ENCODE measurements around the gene EVI5L. TPM values are rescaled to one million over a fixed set of nuclear protein-coding genes. Genes with fewer than 3 reads are reported as not detected.
A peak's percentile ranks its signal among the peaks of the same experiment; 100 is the strongest.

Gene EVI5L
- total and polyA plus RNA-seq, 2 of the 8 experiments (the other 6 are each of a cell fraction or from before 2014, with no cell fraction given), result 7.2 to 11.0 TPM

GRCh38 chr19:7856109-7856591 lies 26.1 kb downstream of the EVI5L start:
- Histone ChIP-seq H3K27ac (ENCODE audit: low read depth, low read length) (no peak overlapping the region), H3K79me1 (ENCODE audit: low read depth, low read length) (no peaks in the 10 kb centered on the region), H4K20me1 (replicated peaks in 1 of 2; ENCODE audit: control insufficient read depth in 1 of 2, insufficient read depth in 2 of 2, low read length in 2 of 2) (peaks cover 0 to 4% of the 10 kb centered on the region in 2 experiments), H3K14ac (ENCODE audit: insufficient read length) (no peak overlapping the region), H2AK5ac (ENCODE audit: low read depth, low read length) (no peak overlapping the region), H3K9me3 (ENCODE audit: insufficient read depth in 2 of 2, low read depth in 1 of 2, low read length in 1 of 2) (no peaks in the 10 kb centered on the region), H3K4me1 (replicated peaks in 1 of 4; ENCODE audit: control insufficient read depth in 3 of 4, insufficient read depth in 4 of 4, low read length in 3 of 4) (peaks cover 4 to 17% (median 10%) of the 10 kb centered on the region in 4 experiments; a peak in 6 of 7 replicates), H4K8ac (ENCODE audit: extremely low read depth, insufficient read depth, low read length) (peak overlapping the region; percentile 57; the same call in 1 of the 2 replicates), H2BK120ac (replicated peaks; ENCODE audit: low read depth, low read length) (no peak overlapping the region), H3K79me2 (ENCODE audit: control insufficient read depth in 1 of 2, insufficient read depth in 2 of 2, low read length in 2 of 2) (no peaks in the 10 kb centered on the region), H2AFZ (ENCODE audit: low read length) (no peak overlapping the region), H2BK20ac (ENCODE audit: low read length) (no peak overlapping the region), H2BK12ac (ENCODE audit: low read depth, low read length) (no peak overlapping the region), H4K91ac (replicated peaks; ENCODE audit: insufficient read length, low read length) (no peak overlapping the region), H3K23me2 (ENCODE audit: low read depth, low read length) (peaks cover 5% of the 10 kb centered on the region; the same call in 1 of the 2 replicates), H3K4ac (replicated peaks; ENCODE audit: insufficient read length, low read depth, low read length) (no peak overlapping the region), H3K9ac (replicated peaks in 1 of 4; ENCODE audit: extremely low read depth in 1 of 4, low read depth in 3 of 4, low read length in 3 of 4) (no peak overlapping the region), H2BK15ac (ENCODE audit: low read length) (no peak overlapping the region), H4K5ac (ENCODE audit: insufficient read length, low read depth, low read length) (no peak overlapping the region), H3K23ac (ENCODE audit: insufficient read length) (no peak overlapping the region), H3K4me2 (ENCODE audit: insufficient read depth in 1 of 2, low read depth in 2 of 2, low read length in 2 of 2) (no peak overlapping the region), H3K4me3 (ENCODE audit: extremely low read depth in 1 of 4, insufficient read depth in 2 of 4, low read depth in 3 of 4, low read length in 4 of 4) (no peak overlapping the region), H2BK5ac (ENCODE audit: low read depth, low read length) (0 out of 2 replicates have a peak overlapping the region, but pooled peaks have one; percentile 1), H3K56ac (replicated peaks; ENCODE audit: insufficient read length, low read depth, low read length) (no peak overlapping the region), H3K18ac (ENCODE audit: extremely low read depth, low read length) (no peak overlapping the region), H3K36me3 (ENCODE audit: control insufficient read depth in 2 of 4, insufficient read depth in 4 of 4, low read length in 3 of 4) (no peaks in the 10 kb centered on the region), H3K27me3 (replicated peaks in 1 of 4; ENCODE audit: control insufficient read depth in 3 of 4, extremely low read depth in 1 of 4, insufficient read depth in 3 of 4, low read length in 3 of 4) (peaks cover 0 to 6% (median 4%) of the 10 kb centered on the region in 4 experiments; a peak in 3 of 7 replicates)
- no peak for FAIRE-seq
- no peak for DNase-seq (ENCODE audit: low read depth in 1 of 2, low spot score in 2 of 2)
- CTCF ChIA-PET (ENCODE audit: partially characterized antibody), result interaction anchor here (0.8 to 2.9 kb wide), 4 partner anchors 7 to 124 kb away, joined by 3 to 21 read pairs (median 4); no protein-coding TSS in a partner anchor
- POLR2A ChIA-PET (ENCODE audit: partially characterized antibody), result interaction anchor here (1.0 to 2.5 kb wide), 2 partner anchors 32 to 61 kb away, joined by 3 to 18 read pairs; no protein-coding TSS in a partner anchor
- TF ChIP-seq ASH2L (IDR thresholded peaks at IDR 0.05; ENCODE audit: low read length) (no peak), HDAC6 (IDR thresholded peaks at IDR 0.05; ENCODE audit: low read depth, low read length) (no peak), KDM5A (IDR thresholded peaks at IDR 0.05; ENCODE audit: low read length) (no peak), MAFK (IDR thresholded peaks at IDR 0.05; ENCODE audit: low read depth, low read length) (no peak), JUN (IDR thresholded peaks at IDR 0.05; ENCODE audit: low read depth, low read length) (no peak), TAF1 (IDR thresholded peaks at IDR 0.05; ENCODE audit: low read depth, low read length) (no peak)
- TF ChIP-seq, protein P1, sequence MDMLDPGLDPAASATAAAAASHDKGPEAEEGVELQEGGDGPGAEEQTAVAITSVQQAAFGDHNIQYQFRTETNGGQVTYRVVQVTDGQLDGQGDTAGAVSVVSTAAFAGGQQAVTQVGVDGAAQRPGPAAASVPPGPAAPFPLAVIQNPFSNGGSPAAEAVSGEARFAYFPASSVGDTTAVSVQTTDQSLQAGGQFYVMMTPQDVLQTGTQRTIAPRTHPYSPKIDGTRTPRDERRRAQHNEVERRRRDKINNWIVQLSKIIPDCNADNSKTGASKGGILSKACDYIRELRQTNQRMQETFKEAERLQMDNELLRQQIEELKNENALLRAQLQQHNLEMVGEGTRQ (IDR thresholded peaks at IDR 0.05; ENCODE audit: low read length), result no peak
- WGBS, 2 experiments (ENCODE audit: extremely low coverage in 1 of 2, insufficient coverage in 1 of 2, insufficient read length in 1 of 2, insufficient replicate concordance in 2 of 2, low coverage in 1 of 2, low lambda C conversion rate in 2 of 2, missing lambda C conversion rate in 1 of 2), result 83% methylated on average over 16 of the region's 16 CpGs; no CpG with 5 or more reads in 1 of the 2 experiments
